Gastrocnemius medialis (tissue), 4 donors: ENCODE results near the gene TMEM89.

Source experiments
- CTCF ChIP-seq, 5 experiments: fragments of 450-650 bp in 3 of 5; fragments of 200-600 bp in 2 of 5; sonication (generic) in 2 of 5; IDR thresholded peaks in 4 of 5; conservative IDR thresholded peaks in 1 of 5; 1 replicate in 4 of 5; 2 replicates in 1 of 5; pipeline ENCODE4 v1.5.1; 2016 to 2019; ENCODE audit warnings: antibody characterized with exemption in 5 of 5, mild to moderate bottlenecking in 3 of 5, moderate library complexity in 3 of 5
- POLR2A ChIP-seq, 2 donors: fragments of 450-650 bp; IDR thresholded peaks; one replicate each; pipeline ENCODE4 v1.6.1; 2017; ENCODE audit warnings: antibody characterized with exemption in 2 of 2, mild to moderate bottlenecking in 2 of 2, moderate library complexity in 2 of 2

GRCh38 chr3:48631516-48632448 lies 10.2 kb upstream of the TMEM89 start:
- TF ChIP-seq CTCF (IDR thresholded peaks at IDR 0.05 in 4 of 5, conservative IDR thresholded peaks at IDR 0.05 in 1 of 5) (no peak), POLR2A (IDR thresholded peaks at IDR 0.05) (no peak)
